Osteocyte (in vitro differentiated cells): ENCODE results near the gene KCNK3. TPM values are rescaled to one million over a fixed set of nuclear protein-coding genes. Genes with fewer than 3 reads are reported as not detected.

Source experiments
- DNase-seq: peaks from one replicate; pipeline ENCODE4 v3.0.0; 2021; ENCODE audit warnings: mixed read lengths; ENCODE audit not compliant: unreplicated experiment; ENCODE audit errors: extremely low spot score
- H3K27ac Mint-ChIP-seq: one replicate; pipeline ENCODE4 v1.8.0; 2021; ENCODE audit warnings: mild to moderate bottlenecking, mixed read lengths; ENCODE audit not compliant: unreplicated experiment
- H3K27me3 Mint-ChIP-seq: one replicate; pipeline ENCODE4 v1.8.0; 2021; ENCODE audit warnings: mixed read lengths; ENCODE audit not compliant: unreplicated experiment
- H3K36me3 Mint-ChIP-seq: one replicate; pipeline ENCODE4 v1.8.0; 2021; ENCODE audit warnings: mixed read lengths; ENCODE audit not compliant: unreplicated experiment
- H3K4me1 Mint-ChIP-seq: one replicate; pipeline ENCODE4 v1.8.0; 2021; ENCODE audit warnings: mixed read lengths; ENCODE audit not compliant: unreplicated experiment
- H3K4me3 Mint-ChIP-seq: one replicate; pipeline ENCODE4 v1.8.0; 2021; ENCODE audit warnings: mild to moderate bottlenecking, moderate library complexity, mixed read lengths; ENCODE audit not compliant: unreplicated experiment
- H3K9me3 Mint-ChIP-seq: one replicate; pipeline ENCODE4 v1.8.0; 2021; ENCODE audit warnings: mixed read lengths; ENCODE audit not compliant: unreplicated experiment
- CTCF ChIP-seq: fragments of 200-600 bp; sonication (generic); IDR thresholded peaks from 2 replicates; pipeline ENCODE4 v1.5.0; 2021; ENCODE audit warnings: antibody characterized with exemption, mild to moderate bottlenecking, moderate library complexity
- total RNA-seq: library from RNA; stranded (reverse); gene quantifications from 2 replicates; pipeline ENCODE4 v1.2.1, GENCODE V29; 2021

Gene KCNK3
- total RNA-seq, 1 donor from 2014 or later = 8.5 TPM

GRCh38 chr2:26683583-26683982, 8.9 kb upstream of the KCNK3 start:
- Mint-ChIP-seq H3K4me3 (no peak overlapping the region), H3K36me3 (no peaks in the 10 kb centered on the region), H3K9me3 (no peaks in the 10 kb centered on the region), H3K27me3 (peaks cover 53% of the 10 kb centered on the region), H3K4me1 (peaks cover 9% of the 10 kb centered on the region), H3K27ac (no peak overlapping the region)
- no peak for DNase-seq
- TF ChIP-seq CTCF = no peak

GRCh38 chr2:26685341-26685740, 7.2 kb upstream of the KCNK3 start:
- no peak for TF ChIP-seq CTCF
- no peak for DNase-seq
- H3K4me1 Mint-ChIP-seq = peaks cover 9% of the 10 kb centered on the region
- H3K9me3 Mint-ChIP-seq = no peaks in the 10 kb centered on the region
- peaks cover 56% of the 10 kb centered on the region for H3K27me3 Mint-ChIP-seq
- H3K36me3 Mint-ChIP-seq = no peaks in the 10 kb centered on the region
- H3K27ac Mint-ChIP-seq = no peak overlapping the region
- no peak overlapping the region for H3K4me3 Mint-ChIP-seq

- Mint-ChIP-seq H3K27ac (no peak overlapping the region), H3K9me3 (no peaks in the 10 kb centered on the region), H3K27me3 (peaks cover 60% of the 10 kb centered on the region), H3K36me3 (no peaks in the 10 kb centered on the region), H3K4me3 (no peak overlapping the region), H3K4me1 (peaks cover 9% of the 10 kb centered on the region)
- TF ChIP-seq CTCF = no peak
- DNase-seq = no peak
Measured at GRCh38 chr2:26685989-26686839, 6.3 kb upstream of the KCNK3 start.

GRCh38 chr2:26687328-26687727, 5.2 kb upstream of the KCNK3 start:
- H3K9me3 Mint-ChIP-seq = no peaks in the 10 kb centered on the region
- H3K27me3 Mint-ChIP-seq = peaks cover 61% of the 10 kb centered on the region
- no peak overlapping the region for H3K27ac Mint-ChIP-seq
- TF ChIP-seq CTCF = no peak
- H3K36me3 Mint-ChIP-seq = no peaks in the 10 kb centered on the region
- peaks cover 8% of the 10 kb centered on the region for H3K4me1 Mint-ChIP-seq
- no peak overlapping the region for H3K4me3 Mint-ChIP-seq
- no peak for DNase-seq

- DNase-seq = no peak
- no peak overlapping the region for H3K27ac Mint-ChIP-seq
- H3K4me1 Mint-ChIP-seq = peaks cover 4% of the 10 kb centered on the region
- H3K9me3 Mint-ChIP-seq = no peaks in the 10 kb centered on the region
- H3K27me3 Mint-ChIP-seq = peaks cover 56% of the 10 kb centered on the region
- no peak overlapping the region for H3K4me3 Mint-ChIP-seq
- no peak for TF ChIP-seq CTCF
- no peaks in the 10 kb centered on the region for H3K36me3 Mint-ChIP-seq
Measured at GRCh38 chr2:26687801-26688200, 4.7 kb upstream of the KCNK3 start.
